ENCODE data around the gene HABP4.

HABP4 gene

GRCh38 chr9:96436063-96436455 lies 13.9 kb upstream of the HABP4 start:
- DNase-seq, result no peak

GRCh38 chr9:96436456-96437126 lies 13.4 kb upstream of the HABP4 start:
- no peak for DNase-seq

GRCh38 chr9:96437454-96437853 lies 12.5 kb upstream of the HABP4 start:
- no peak for DNase-seq

DNA sequence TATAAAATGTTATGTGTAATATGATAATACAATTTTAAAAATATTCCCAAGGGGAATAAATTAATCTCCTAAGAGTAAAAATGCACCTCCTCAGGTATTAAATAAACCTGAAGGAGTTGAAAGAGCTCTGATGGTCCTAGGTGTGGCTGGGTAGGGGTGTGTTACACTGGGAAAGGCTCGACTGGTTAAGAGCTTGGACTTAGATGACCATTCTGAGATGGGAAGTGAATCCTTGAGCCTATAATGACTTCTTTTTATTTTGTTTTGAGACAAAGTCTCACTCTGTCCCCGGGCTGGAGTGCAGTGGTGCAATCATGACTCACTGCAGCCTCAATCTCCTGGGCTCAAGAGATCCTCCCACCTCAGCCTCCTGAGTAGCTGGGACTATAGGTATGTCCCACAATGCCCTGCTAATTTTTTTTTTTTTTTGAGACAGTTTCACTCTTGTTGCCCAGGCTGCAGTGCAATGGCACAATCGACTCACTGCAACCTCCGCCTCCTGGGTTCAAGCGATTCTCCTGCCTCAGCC lies 9.2 kb upstream of the HABP4 start:
- DNase-seq, result no peak

GRCh38 chr9:96441798-96442445 lies 8.0 kb upstream of the HABP4 start:
- DNase-seq, result no peak

GRCh38 chr9:96442491-96442890 lies 7.5 kb upstream of the HABP4 start:
- DNase-seq, result no peak

GRCh38 chr9:96447406-96447805 lies 2.6 kb upstream of the HABP4 start:
- DNase-seq, result no peak

- no peak for DNase-seq
Measured at GRCh38 chr9:96448546-96449170, 1.3 kb upstream of the HABP4 start.

GRCh38 chr9:96449523-96449844 lies 485 bp upstream of the HABP4 start:
- no peak for DNase-seq

GRCh38 chr9:96450613-96451528 lies 902 bp downstream of the HABP4 start:
- no peak for DNase-seq

- no peak for DNase-seq
Measured at GRCh38 chr9:96453625-96454024, 3.7 kb downstream of the HABP4 start.

DNA sequence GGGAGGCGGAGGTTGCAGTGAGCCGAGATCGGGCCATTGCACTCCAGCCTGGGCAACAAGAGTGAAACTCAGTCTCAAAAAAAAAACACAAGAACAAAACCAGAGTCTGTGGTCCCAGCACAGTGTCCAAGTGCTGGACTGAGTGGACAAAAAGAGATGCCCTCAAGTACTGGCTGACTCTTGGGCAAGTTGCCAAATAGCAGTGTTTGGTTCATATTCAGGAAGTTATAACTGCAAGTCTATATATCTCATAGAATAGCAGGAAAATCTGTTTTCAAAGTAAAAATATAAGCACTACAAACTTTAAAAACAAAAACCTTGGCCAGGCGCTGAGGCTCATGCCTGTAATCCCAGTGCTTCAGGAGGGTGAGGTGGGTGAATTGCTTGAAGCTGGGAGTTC lies 7.3 kb downstream of the HABP4 start:
- no peak for DNase-seq

DNA sequence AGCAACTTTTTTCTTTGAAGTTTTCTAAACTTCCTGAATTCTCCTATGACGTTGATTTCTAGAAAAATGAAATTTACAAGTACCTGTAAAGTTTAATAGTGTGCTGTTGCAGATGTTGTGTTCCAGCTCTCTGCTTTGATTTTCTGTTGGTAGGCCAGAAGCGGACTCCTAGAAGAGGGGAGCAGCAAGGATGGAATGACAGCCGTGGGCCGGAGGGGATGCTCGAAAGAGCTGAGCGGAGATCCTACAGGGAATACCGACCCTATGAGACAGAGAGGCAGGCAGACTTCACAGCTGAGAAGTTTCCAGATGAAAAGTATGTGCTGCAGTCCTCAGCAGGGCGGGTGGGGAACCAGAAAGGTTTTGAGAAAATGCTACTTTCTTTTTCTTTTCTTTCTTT lies 8.3 kb downstream of the HABP4 start:
- no peak for DNase-seq

DNA sequence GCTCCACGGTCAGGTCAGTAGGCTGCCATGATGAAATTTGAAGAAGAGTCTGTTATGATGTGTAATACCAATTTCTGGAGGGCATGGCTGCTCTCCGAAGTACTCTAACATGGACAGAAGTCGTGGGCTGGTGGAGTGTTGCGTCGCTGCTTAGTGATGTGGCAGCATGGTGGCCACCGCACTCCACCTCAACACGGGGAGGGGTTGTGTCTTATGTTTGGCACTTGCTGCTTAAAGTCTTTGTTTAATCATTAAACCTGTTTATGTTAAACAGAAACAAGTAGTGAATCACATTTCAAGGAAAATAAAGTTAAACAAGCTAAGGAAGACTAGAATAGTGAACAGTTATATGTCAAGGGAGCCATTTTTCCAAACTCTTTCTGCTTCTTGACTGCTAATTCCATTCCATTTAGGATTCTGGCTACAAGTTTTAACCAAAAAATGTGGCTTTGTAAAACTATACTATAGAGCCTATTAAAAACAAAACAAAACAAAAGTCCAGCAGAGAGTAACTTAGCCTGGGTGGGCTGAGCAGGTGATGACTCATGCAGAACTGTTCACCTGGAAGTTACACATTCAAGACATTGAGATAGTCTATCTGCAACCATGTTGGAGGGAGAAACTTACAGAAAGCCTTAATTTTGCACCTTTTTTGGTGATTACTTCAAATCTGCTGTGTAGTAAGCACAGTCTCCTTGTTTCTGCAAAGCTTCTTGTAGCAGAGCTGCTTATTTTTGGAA lies 9.5 kb downstream of the HABP4 start:
- DNase-seq, result no peak

- no peak for DNase-seq
Measured at GRCh38 chr9:96460470-96460869, 10.5 kb downstream of the HABP4 start.

DNA sequence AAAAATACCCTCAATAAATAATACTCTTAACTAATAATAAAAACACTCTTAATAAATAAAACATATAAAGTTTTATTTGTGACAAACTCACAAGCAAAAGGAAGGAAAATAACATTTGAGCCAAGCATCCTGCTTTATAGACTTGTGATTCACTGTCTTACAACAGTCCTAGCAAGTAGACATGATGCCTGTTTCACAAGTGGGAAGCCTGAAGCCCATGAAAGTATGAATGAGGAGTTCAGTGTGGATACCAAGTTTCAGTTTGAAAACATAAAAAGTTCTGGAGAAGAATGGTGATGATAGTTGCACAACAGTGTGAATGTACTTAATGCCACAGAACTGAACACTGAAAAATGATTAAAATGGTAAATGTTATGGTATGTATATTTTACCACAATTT lies 10.9 kb downstream of the HABP4 start:
- no peak for DNase-seq

GRCh38 chr9:96461336-96461735 lies 11.4 kb downstream of the HABP4 start:
- no peak for DNase-seq

DNA sequence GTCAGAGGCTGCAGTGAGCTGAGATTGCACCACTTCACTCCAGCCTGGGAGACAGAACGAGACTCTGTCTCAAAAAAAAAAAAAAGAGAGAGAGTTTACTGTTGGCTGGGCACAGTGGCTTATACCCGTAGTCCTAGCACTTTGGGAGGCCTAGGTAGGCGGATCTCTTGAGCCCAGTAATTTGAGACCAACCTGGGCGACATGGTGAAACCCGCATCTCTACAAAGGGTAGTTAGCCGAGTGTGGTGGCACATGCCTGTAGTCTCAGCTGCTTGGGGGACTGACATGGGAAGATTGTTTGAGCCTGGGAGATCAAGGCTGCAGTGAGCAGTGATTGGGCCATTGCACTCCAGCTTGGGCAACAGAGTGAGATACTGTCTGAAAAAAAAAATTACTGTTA lies 12.6 kb downstream of the HABP4 start:
- DNase-seq, result no peak

DNA sequence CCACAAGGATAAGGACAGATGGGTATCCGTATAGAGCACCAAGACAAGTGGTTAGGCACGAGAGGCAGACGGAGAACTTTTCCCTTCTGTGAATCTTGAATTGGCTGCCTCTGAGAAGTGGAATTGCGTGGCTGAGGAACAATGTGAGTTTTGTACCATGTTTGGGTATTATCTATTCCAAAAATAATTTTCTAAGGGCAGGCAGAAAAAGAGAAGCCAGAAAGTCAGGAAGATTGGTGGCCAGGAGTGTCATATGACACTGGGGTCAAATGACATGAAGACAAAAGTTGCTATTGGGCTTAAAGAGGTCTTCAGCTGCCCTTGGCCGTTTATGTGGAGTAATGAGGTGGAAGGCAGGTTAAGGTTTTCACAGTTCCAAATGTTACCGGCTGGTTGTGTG lies 14.5 kb downstream of the HABP4 start:
- DNase-seq, result no peak

DNA sequence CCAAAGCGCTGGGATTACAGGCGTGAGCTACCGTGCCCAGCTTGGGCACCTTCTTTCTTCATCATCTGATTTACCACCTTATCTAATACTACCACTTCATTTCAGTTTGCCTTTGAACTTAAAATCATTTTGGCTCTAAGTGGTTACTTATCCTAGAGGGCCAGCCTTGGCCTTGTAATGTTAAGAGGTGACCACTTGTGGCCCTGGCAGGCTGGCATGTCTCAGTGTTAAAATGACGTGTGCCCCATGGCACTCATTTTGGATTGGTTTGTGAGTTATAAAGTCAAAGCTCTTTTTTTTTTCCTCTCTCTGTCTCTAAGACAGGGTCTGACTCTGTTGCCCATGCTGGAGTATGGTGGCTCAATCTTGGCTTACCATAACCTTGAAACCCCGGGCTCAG lies 17.8 kb downstream of the HABP4 start:
- DNase-seq, result no peak

- no peak for DNase-seq
Measured at GRCh38 chr9:96476013-96476412, 26.0 kb downstream of the HABP4 start.

- no peak for DNase-seq
Measured at GRCh38 chr9:96476591-96476990, 26.6 kb downstream of the HABP4 start.
